ENCODE results near the gene JAML. TPM values are rescaled to one million over a fixed set of nuclear protein-coding genes. Genes with fewer than 3 reads are reported as not detected.
A peak's percentile ranks its signal among the peaks of the same experiment; 100 is the strongest.

The JAML gene
- total and polyA plus RNA-seq, 4 experiments from 2014 or later, result 115 to 194 (median 142) TPM

DNA sequence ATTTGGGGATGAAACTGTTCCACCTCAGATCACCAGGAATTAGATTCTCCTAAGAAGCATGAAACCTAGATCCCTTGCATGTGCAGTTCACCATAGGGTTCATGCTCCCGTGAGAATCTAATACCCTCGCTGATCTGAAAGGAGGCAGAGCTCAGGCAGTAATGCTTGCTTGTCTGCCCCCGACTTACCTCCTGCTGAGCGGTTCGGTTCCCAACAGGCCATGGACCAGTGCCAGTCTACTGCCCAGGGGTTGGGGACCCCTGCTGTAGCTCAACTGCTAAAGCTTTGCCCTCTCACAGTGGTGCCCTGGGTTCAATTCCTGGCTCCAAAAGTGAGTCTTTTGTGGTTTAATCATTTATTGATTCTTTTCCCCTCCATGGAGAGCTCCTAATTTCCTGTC lies 3.4 kb downstream of the JAML start:
- Histone ChIP-seq H3K9me3 (ENCODE audit: control insufficient read depth in 1 of 2, low read length in 2 of 2) (no peaks in the 10 kb centered on the region), H3K4me3 (ENCODE audit: low read length in 2 of 2) (no peak overlapping the region), H3K27me3 (ENCODE audit: insufficient read depth, low read length) (no peaks in the 10 kb centered on the region), H3K36me3 (ENCODE audit: insufficient read depth, low read length) (no peaks in the 10 kb centered on the region), H3K27ac (ENCODE audit: low read depth, low read length) (no peak overlapping the region), H3K4me1 (ENCODE audit: insufficient read depth, low read length) (peaks cover 94% of the 10 kb centered on the region)
- Mint-ChIP-seq H3K9me3 (no peaks in the 10 kb centered on the region), H3K36me3 (peaks cover 13 to 15% of the 10 kb centered on the region in 2 donors), H3K4me1 (peaks cover 62 to 91% (median 79%) of the 10 kb centered on the region in 4 donors), H3K27me3 (no peaks in the 10 kb centered on the region), H3K27ac (peak overlapping the region; percentile 60 to 95 (median 86)), H3K4me3 (peak overlapping the region in 7 of 8 donors; percentile 18 to 83 (median 37))
- ChIA-PET CTCF (ENCODE audit: partially characterized antibody) (interaction anchor here (1.1 to 5.6 kb wide), 8 partner anchors 10 to 68 kb away, joined by 3 to 52 read pairs (median 4); partner anchors contain the start of gene MPZL2), POLR2A (ENCODE audit: partially characterized antibody) (interaction anchor here (1.1 to 6.4 kb wide), 7 partner anchors 11 to 30 kb away, joined by 3 to 37 read pairs (median 5); partner anchors contain the start of gene MPZL3)
- DNase-seq, result no peak
- intact Hi-C loops (cut with micrococcal nuclease), result no loop called here

DNA sequence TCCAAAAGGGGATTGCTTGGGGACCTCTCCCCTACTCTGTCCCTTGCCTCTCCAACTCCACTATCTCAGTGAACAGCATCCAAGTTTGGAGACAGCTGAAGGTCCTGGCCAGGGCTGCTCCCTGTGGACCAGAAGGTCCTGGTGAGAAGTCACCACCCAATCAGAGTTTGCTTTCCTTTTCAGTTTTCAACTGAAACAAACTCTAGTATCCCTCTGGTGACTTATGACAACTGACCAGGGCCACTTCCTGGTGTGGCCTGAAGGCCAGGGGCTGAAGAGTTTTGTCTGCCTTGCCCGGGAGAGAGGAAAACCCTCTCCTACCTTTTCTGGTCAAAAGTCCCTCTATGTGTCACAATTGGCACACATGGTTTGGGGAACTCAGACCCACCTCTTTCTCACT lies 5.1 kb downstream of the JAML start:
- H3K4me1 Mint-ChIP-seq, result peaks cover 58 to 98% (median 81%) of the 10 kb centered on the region in 4 donors
- no peaks in the 10 kb centered on the region for H3K36me3 ChIP-seq (ENCODE audit: insufficient read depth, low read length)
- intact Hi-C loops (cut with micrococcal nuclease), result no loop called here
- peaks cover 12 to 15% of the 10 kb centered on the region in 2 donors for H3K36me3 Mint-ChIP-seq
- H3K4me3 Mint-ChIP-seq, result peak overlapping the region; percentile 39 to 90 (median 67)
- no peaks in the 10 kb centered on the region for H3K27me3 Mint-ChIP-seq
- peak in 1 of 5 donors; percentile 25 for DNase-seq
- peak overlapping the region; percentile 42 to 95 (median 78) for H3K27ac Mint-ChIP-seq
- no peaks in the 10 kb centered on the region for H3K27me3 ChIP-seq (ENCODE audit: insufficient read depth, low read length)
- H3K9me3 ChIP-seq (ENCODE audit: control insufficient read depth in 1 of 2, low read length in 2 of 2), result no peaks in the 10 kb centered on the region
- H3K9me3 Mint-ChIP-seq, result no peaks in the 10 kb centered on the region
- H3K27ac ChIP-seq (ENCODE audit: low read depth, low read length), result no peak overlapping the region
- H3K4me3 ChIP-seq (ENCODE audit: low read length in 2 of 2), result no peak overlapping the region
- ChIA-PET CTCF (ENCODE audit: partially characterized antibody) (interaction anchor here (1.6 to 5.6 kb wide), 3 partner anchors 11 to 76 kb away, joined by 4 to 52 read pairs (median 7); no protein-coding TSS in a partner anchor), POLR2A (ENCODE audit: partially characterized antibody) (interaction anchor here (1.2 to 9.3 kb wide), 5 partner anchors 15 to 218 kb away, joined by 3 to 83 read pairs (median 26); partner anchors contain the start of gene MPZL3)
- H3K4me1 ChIP-seq (ENCODE audit: insufficient read depth, low read length), result peaks cover 95% of the 10 kb centered on the region

DNA sequence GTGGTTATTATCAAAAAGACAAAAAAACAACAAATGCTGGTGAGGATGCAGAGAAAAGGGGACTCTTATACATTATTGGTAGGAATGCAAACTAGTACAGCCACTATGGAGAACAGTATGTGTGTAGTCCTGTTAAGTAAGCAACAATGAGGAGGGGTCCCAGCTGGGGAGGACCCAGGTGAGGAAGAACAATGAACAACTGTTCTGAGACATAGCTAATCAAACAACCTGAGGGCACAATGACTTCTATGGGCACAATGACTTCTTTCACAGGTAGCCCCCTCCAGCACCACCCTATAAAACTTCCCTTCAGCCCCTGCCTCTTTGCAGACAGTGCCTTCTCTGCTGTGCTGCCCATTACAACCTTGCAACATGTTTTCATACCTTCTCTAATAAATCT lies 5.6 kb downstream of the JAML start:
- intact Hi-C loops (cut with micrococcal nuclease), result no loop called here
- ChIA-PET CTCF (ENCODE audit: partially characterized antibody) (interaction anchor here (0.5 to 5.6 kb wide), 4 partner anchors 11 to 177 kb away, joined by 3 to 52 read pairs (median 6); no protein-coding TSS in a partner anchor), POLR2A (ENCODE audit: partially characterized antibody) (interaction anchor here (1.4 to 9.3 kb wide), 4 partner anchors 15 to 218 kb away, joined by 3 to 83 read pairs (median 32); partner anchors contain the start of gene MPZL3)
- Mint-ChIP-seq H3K4me3 (peak overlapping the region; percentile 39 to 90 (median 67)), H3K27ac (peak overlapping the region; percentile 42 to 96 (median 86)), H3K27me3 (no peaks in the 10 kb centered on the region), H3K4me1 (peaks cover 61 to 99% (median 83%) of the 10 kb centered on the region in 4 donors), H3K9me3 (no peaks in the 10 kb centered on the region), H3K36me3 (peaks cover 12 to 15% of the 10 kb centered on the region in 2 donors)
- no peaks in the 10 kb centered on the region for H3K36me3 ChIP-seq (ENCODE audit: insufficient read depth, low read length)
- no peaks in the 10 kb centered on the region for H3K9me3 ChIP-seq (ENCODE audit: control insufficient read depth in 1 of 2, low read length in 2 of 2)
- DNase-seq, result no peak
- H3K27me3 ChIP-seq (ENCODE audit: insufficient read depth, low read length), result no peaks in the 10 kb centered on the region
- H3K27ac ChIP-seq (ENCODE audit: low read depth, low read length), result no peak overlapping the region
- peaks cover 100% of the 10 kb centered on the region for H3K4me1 ChIP-seq (ENCODE audit: insufficient read depth, low read length)
- H3K4me3 ChIP-seq (ENCODE audit: low read length in 2 of 2), result no peak overlapping the region

DNA sequence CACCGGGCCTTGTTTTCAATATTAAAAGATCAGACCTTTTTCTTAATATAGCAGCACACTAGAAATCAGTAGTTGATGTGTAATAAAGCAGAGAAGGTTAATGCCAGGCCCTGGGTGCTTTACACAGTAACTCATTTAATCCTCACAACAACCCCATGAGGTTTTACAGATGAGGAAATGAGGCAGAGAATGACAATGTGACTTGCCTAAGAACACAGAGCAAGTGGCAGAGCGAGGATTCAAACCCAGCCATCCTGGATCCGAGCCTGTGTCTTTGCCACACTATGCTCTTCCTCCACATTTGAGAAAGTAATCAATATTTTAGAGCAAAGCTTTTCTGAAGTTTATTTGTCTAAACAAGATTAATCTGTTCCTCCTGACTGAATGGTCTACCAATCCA lies 7.2 kb downstream of the JAML start:
- Histone ChIP-seq H3K36me3 (ENCODE audit: insufficient read depth, low read length) (peaks cover 4% of the 10 kb centered on the region), H3K9me3 (ENCODE audit: control insufficient read depth in 1 of 2, low read length in 2 of 2) (no peaks in the 10 kb centered on the region), H3K4me1 (ENCODE audit: insufficient read depth, low read length) (peaks cover 97% of the 10 kb centered on the region), H3K27me3 (ENCODE audit: insufficient read depth, low read length) (no peaks in the 10 kb centered on the region), H3K4me3 (ENCODE audit: low read length in 2 of 2) (peak overlapping the region in 1 of 2 donors; percentile 2), H3K27ac (ENCODE audit: low read depth, low read length) (peak overlapping the region; percentile 50)
- peaks cover 18 to 24% of the 10 kb centered on the region in 2 donors for H3K36me3 Mint-ChIP-seq
- intact Hi-C loops (cut with micrococcal nuclease), result loop anchor here (1.0 to 2.0 kb wide), 4 partner anchors 8 to 24 kb away; partner anchors contain the start of gene JAML
- H3K9me3 Mint-ChIP-seq, result peaks cover 0 to 2% (median 0%) of the 10 kb centered on the region in 8 donors
- H3K27ac Mint-ChIP-seq, result peak overlapping the region; percentile 90 to 96 (median 93)
- DNase-seq, result peak in 1 of 5 donors; percentile 40
- ChIA-PET CTCF (ENCODE audit: partially characterized antibody) (interaction anchor here (1.6 to 5.6 kb wide), 7 partner anchors 10 to 78 kb away, joined by 4 to 52 read pairs (median 5); no protein-coding TSS in a partner anchor), POLR2A (ENCODE audit: partially characterized antibody) (interaction anchor here (0.8 to 9.3 kb wide), 9 partner anchors 8 to 142 kb away, joined by 3 to 83 read pairs (median 3); partner anchors contain the start of genes JAML, MPZL3 and UBE4A)
- peak overlapping the region; percentile 73 to 91 (median 87) for H3K4me3 Mint-ChIP-seq
- peaks cover 64 to 100% (median 85%) of the 10 kb centered on the region in 4 donors for H3K4me1 Mint-ChIP-seq
- no peaks in the 10 kb centered on the region for H3K27me3 Mint-ChIP-seq

DNA sequence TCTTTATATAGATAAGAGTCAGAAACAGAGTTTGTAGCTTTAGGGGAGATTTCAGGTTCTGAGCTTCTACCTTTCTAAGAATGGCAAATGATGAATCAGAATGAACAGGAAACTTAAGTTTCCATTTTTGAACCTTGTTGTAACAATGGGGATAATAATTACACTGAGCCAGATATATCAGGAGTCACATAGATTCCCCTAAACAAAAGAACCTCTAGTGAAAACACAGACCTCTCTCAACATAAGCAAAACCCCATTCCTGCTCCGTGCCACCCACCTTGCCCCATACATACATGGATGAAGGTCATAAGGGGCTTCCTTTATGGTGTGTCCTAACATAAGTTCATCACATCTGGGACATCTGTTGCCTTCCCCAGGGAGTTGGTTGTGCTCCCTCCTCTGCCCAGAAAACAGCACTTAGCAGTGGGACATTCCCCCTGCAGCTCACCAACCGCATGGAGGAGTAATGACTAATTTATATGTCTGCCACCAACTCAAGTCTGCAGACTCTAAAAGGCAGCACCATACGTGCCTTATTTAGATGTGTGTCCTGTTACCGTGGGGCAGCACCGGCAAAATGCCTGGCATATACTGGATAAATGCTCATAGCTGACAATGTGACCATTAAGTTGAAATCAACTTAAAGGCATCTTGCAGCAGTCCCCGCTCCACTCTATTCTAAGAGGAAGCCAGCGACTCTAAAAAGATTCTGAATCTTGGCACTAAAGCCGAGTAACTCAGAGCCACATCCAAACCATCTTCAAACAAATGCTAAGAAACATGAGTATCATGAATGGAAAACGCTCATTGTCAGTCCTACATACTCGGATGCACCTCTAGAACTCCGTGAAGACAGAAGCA lies 8.0 kb downstream of the JAML start:
- H3K4me1 ChIP-seq (ENCODE audit: insufficient read depth, low read length), result peaks cover 90% of the 10 kb centered on the region
- Mint-ChIP-seq H3K27me3 (no peaks in the 10 kb centered on the region), H3K36me3 (peaks cover 25 to 32% of the 10 kb centered on the region in 2 donors), H3K27ac (peak overlapping the region; percentile 90 to 96 (median 93)), H3K4me1 (peaks cover 62 to 100% (median 84%) of the 10 kb centered on the region in 4 donors), H3K4me3 (peak overlapping the region; percentile 73 to 91 (median 87)), H3K9me3 (peaks cover 0 to 2% (median 0%) of the 10 kb centered on the region in 8 donors)
- no peaks in the 10 kb centered on the region for H3K9me3 ChIP-seq (ENCODE audit: control insufficient read depth in 1 of 2, low read length in 2 of 2)
- CTCF ChIA-PET (ENCODE audit: partially characterized antibody), result interaction anchor here (0.7 to 5.1 kb wide), 14 partner anchors 8 to 79 kb away, joined by 3 to 51 read pairs (median 4); partner anchors contain the start of genes JAML and SCN2B
- peaks cover 8% of the 10 kb centered on the region for H3K36me3 ChIP-seq (ENCODE audit: insufficient read depth, low read length)
- intact Hi-C loops (cut with micrococcal nuclease), result loop anchor here (1.0 to 2.0 kb wide), 4 partner anchors 8 to 24 kb away; partner anchors contain the start of gene JAML
- POLR2A ChIA-PET (ENCODE audit: partially characterized antibody), result interaction anchor here (0.6 to 9.3 kb wide), 15 partner anchors 9 to 143 kb away, joined by 3 to 83 read pairs (median 4); partner anchors contain the start of genes JAML and MPZL3
- no peaks in the 10 kb centered on the region for H3K27me3 ChIP-seq (ENCODE audit: insufficient read depth, low read length)
- peak overlapping the region; percentile 2 to 35 for H3K4me3 ChIP-seq (ENCODE audit: low read length in 2 of 2)
- H3K27ac ChIP-seq (ENCODE audit: low read depth, low read length), result peak overlapping the region; percentile 50
- peak in 1 of 5 donors; percentile 73 for DNase-seq

DNA sequence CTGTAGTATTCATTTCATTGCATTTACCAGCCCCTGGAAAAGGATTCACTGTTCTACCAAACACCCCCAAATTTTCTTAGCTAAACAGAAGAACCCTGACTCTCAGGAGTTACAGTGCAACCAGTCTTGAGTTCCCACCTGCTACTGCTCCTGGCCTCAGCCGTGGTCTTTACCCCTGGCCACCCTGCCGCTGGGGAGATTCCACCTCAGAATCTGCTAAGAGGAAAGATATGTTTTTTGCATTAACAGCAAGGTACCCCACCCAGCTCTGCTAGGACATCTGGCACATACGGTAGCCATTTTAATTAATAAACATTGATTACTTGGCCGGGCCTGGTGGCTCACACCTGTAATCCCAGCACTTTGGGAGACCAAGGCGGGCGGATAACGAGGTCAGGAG lies 9.0 kb downstream of the JAML start:
- peak overlapping the region; percentile 50 for H3K27ac ChIP-seq (ENCODE audit: low read depth, low read length)
- ChIA-PET POLR2A (ENCODE audit: partially characterized antibody) (interaction anchor here (1.1 to 9.3 kb wide), 7 partner anchors 10 to 90 kb away, joined by 3 to 83 read pairs (median 13); partner anchors contain the start of genes JAML and MPZL3), CTCF (ENCODE audit: partially characterized antibody) (interaction anchor here (0.8 to 5.1 kb wide), 9 partner anchors 9 to 256 kb away, joined by 3 to 51 read pairs (median 4); partner anchors contain the start of genes JAML and SCN2B)
- peaks cover 79% of the 10 kb centered on the region for H3K4me1 ChIP-seq (ENCODE audit: insufficient read depth, low read length)
- Mint-ChIP-seq H3K4me1 (peaks cover 58 to 99% (median 81%) of the 10 kb centered on the region in 4 donors), H3K36me3 (peaks cover 36 to 42% of the 10 kb centered on the region in 2 donors), H3K27ac (peak overlapping the region; percentile 76 to 96 (median 90)), H3K9me3 (peaks cover 0 to 2% (median 0%) of the 10 kb centered on the region in 8 donors), H3K27me3 (no peaks in the 10 kb centered on the region), H3K4me3 (peak overlapping the region in 7 of 8 donors; percentile 58 to 91 (median 88))
- no peak overlapping the region for H3K4me3 ChIP-seq (ENCODE audit: low read length in 2 of 2)
- no peaks in the 10 kb centered on the region for H3K27me3 ChIP-seq (ENCODE audit: insufficient read depth, low read length)
- no peaks in the 10 kb centered on the region for H3K9me3 ChIP-seq (ENCODE audit: control insufficient read depth in 1 of 2, low read length in 2 of 2)
- intact Hi-C loops (cut with micrococcal nuclease), result loop anchor here (2.0 kb wide), 1 partner anchor 13 kb away; no protein-coding TSS in a partner anchor
- no peak for DNase-seq
- H3K36me3 ChIP-seq (ENCODE audit: insufficient read depth, low read length), result peaks cover 16% of the 10 kb centered on the region

All from CD4-positive, alpha-beta memory T cell (primary cell).